ENCODE measurements around the gene TSC22D4. TPM values are rescaled to one million over a fixed set of nuclear protein-coding genes. Genes with fewer than 3 reads are reported as not detected.

Gene TSC22D4
- total and polyA plus RNA-seq, 9 of the 15 experiments (the other 6 are each of a cell fraction or from before 2014, with no cell fraction given): 0.37 to 107 (median 28.7) TPM

- TF ChIP-seq REST (IDR thresholded peaks at IDR 0.05; ENCODE audit: borderline replicate concordance) (peak; percentile 94), REST (CRISPR knock-in tag; IDR thresholded peaks at IDR 0.05; ENCODE audit: low read depth) (0 out of 2 replicates have a peak, but pooled peaks have one; percentile 24), SMARCE1 (IDR thresholded peaks at IDR 0.05) (peak; percentile 47; the same call in 1 of the 2 replicates), FOXA3 (CRISPR knock-in tag; conservative IDR thresholded peaks at IDR 0.05 in 1 of 2, IDR thresholded peaks at IDR 0.05 in 1 of 2) (no peak), EGR1 (conservative IDR thresholded peaks at IDR 0.05) (peak; percentile 87), SMAD4 (CRISPR knock-in tag; conservative IDR thresholded peaks at IDR 0.05) (peak; percentile 88), ZNF239 (CRISPR knock-in tag; IDR thresholded peaks at IDR 0.05) (no peak), RBBP5 (IDR thresholded peaks at IDR 0.05; ENCODE audit: borderline replicate concordance, insufficient read depth, low read length, poor library complexity, severe bottlenecking) (peak; percentile 45), ARID1B (IDR thresholded peaks at IDR 0.05) (peak; percentile 34; the same call in 1 of the 2 replicates), ZNF561 (CRISPR knock-in tag; conservative IDR thresholded peaks at IDR 0.05) (no peak), ZBTB9 (CRISPR knock-in tag; IDR thresholded peaks at IDR 0.05) (peak; percentile 29; the same call in 1 of the 2 replicates), ILK (tag; IDR thresholded peaks at IDR 0.05; ENCODE audit: borderline replicate concordance, low read depth) (no peak), ARID3A (IDR thresholded peaks at IDR 0.05; ENCODE audit: borderline replicate concordance, low read depth, low read length) (no peak), SLC30A9 (CRISPR knock-in tag; IDR thresholded peaks at IDR 0.05) (no peak), SAFB (IDR thresholded peaks at IDR 0.05; ENCODE audit: borderline replicate concordance, low read depth, low read length) (0 out of 2 replicates have a peak, but pooled peaks have one; percentile 39)
These were observed 4.2 kb upstream of the TSC22D4 start (continued) for GRCh38 chr7:100483090-100483721.

All from K562 (cell line).